Testis (tissue), 2 donors: ENCODE data around the gene ZXDC.

Source experiments
- POLR2A ChIP-seq: fragments of 450-650 bp; IDR thresholded peaks from one replicate; pipeline ENCODE4 v1.6.1; 2017; ENCODE audit warnings: antibody characterized with exemption, mild to moderate bottlenecking, moderate library complexity
- TF ChIP-seq, protein P1 (sequence below), 3 experiments: fragments of 450-650 bp in 2 of 3; fragments of 200-600 bp in 1 of 3; sonication (generic) in 1 of 3; IDR thresholded peaks; one replicate each; pipeline ENCODE4 v1.5.1; 2016 to 2019; ENCODE audit warnings: antibody characterized with exemption in 3 of 3, mild to moderate bottlenecking in 2 of 3, moderate library complexity in 1 of 3

DNA sequence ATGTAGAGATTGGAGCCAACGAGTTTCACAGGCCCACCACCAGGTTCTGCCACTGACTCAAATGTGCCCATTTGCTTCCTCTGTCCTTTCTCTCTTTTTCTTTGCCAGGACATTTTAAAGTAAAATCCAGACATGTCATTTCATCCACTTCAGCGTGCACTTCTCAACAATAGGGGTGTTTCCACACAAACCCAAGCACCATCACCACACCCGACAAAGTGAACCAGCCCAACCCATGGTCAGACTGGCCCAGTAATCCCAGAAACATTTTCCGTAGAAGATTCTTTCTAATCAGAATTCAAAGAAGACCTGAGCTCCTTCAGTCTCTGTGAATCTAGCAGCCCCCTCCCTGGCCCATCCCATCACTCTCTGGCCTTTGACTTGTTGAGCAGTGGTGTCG lies 67.6 kb downstream of the ZXDC start:
- no peak for TF ChIP-seq POLR2A
- TF ChIP-seq, protein P1, sequence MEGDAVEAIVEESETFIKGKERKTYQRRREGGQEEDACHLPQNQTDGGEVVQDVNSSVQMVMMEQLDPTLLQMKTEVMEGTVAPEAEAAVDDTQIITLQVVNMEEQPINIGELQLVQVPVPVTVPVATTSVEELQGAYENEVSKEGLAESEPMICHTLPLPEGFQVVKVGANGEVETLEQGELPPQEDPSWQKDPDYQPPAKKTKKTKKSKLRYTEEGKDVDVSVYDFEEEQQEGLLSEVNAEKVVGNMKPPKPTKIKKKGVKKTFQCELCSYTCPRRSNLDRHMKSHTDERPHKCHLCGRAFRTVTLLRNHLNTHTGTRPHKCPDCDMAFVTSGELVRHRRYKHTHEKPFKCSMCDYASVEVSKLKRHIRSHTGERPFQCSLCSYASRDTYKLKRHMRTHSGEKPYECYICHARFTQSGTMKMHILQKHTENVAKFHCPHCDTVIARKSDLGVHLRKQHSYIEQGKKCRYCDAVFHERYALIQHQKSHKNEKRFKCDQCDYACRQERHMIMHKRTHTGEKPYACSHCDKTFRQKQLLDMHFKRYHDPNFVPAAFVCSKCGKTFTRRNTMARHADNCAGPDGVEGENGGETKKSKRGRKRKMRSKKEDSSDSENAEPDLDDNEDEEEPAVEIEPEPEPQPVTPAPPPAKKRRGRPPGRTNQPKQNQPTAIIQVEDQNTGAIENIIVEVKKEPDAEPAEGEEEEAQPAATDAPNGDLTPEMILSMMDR (IDR thresholded peaks at IDR 0.05): no peak
